ENCODE data around the gene MTHFD1. TPM values are rescaled to one million over a fixed set of nuclear protein-coding genes. Genes with fewer than 3 reads are reported as not detected.
A peak's percentile ranks its signal among the peaks of the same experiment; 100 is the strongest.

Gene MTHFD1
- polyA plus RNA-seq, 3 donors = 11.8 to 21.3 (median 14.3) TPM

DNA sequence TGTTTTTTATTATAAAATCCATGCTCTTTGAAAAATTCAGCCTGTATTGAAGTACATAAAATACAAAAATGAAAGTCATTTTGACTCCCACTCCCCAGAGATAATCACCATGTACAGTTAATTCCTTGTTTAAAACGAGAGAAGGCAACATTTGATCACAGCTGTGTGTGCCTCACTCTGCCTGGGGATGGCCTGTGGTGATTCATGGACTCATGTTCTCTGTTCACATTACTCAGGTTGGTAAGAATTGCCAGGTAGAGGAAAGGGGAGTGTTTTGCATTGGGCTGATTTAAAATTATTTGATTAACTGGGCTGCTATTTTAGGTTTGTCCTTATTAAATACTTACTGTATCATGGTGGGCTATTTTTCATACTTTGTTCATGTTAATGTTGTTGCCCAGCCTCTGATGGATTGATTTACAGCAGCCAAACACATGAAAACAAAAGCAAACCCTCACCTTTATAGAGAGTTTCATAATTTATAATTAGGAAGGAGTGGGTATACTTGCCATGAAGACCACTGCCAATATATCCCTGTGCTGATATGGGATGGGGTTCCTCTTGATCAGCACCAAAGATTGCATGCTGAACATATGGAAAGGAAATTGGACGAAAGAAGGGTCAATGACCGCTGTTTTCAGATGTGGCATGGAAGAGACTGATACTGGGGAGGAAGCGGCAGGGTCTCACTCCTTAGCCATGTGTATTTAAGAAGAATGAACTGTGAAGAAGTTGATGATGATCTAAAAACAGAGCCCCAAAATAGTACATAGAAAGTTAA lies 119.4 kb downstream of the MTHFD1 start:
- H3K79me2 ChIP-seq (ENCODE audit: insufficient read depth, low read length) = peaks cover 84% of the 10 kb centered on the region
- H3K4me3 ChIP-seq (replicated peaks in 1 of 3; ENCODE audit: low read depth in 2 of 3, low read length in 3 of 3) = peak overlapping the region in 1 of 3 experiments; percentile 87
- peaks cover 61 to 82% of the 10 kb centered on the region in 2 donors for H3K4me1 ChIP-seq (ENCODE audit: control insufficient read depth in 1 of 2, insufficient read depth in 2 of 2, low read length in 2 of 2)
- no peaks in the 10 kb centered on the region for H3K9me3 Mint-ChIP-seq
- peak in 1 of 3 donors; percentile 50 for DNase-seq
- H3K27ac ChIP-seq (ENCODE audit: low read depth in 1 of 2, low read length in 2 of 2) = peak overlapping the region in 1 of 2 donors; percentile 67
- H3K27me3 ChIP-seq (ENCODE audit: control insufficient read depth in 2 of 2, insufficient read depth in 2 of 2, low read length in 2 of 2) = no peaks in the 10 kb centered on the region
- H3K9ac ChIP-seq (ENCODE audit: insufficient read depth, low read length, poor library complexity, severe bottlenecking) = no peak overlapping the region
- TF ChIP-seq, protein P1, sequence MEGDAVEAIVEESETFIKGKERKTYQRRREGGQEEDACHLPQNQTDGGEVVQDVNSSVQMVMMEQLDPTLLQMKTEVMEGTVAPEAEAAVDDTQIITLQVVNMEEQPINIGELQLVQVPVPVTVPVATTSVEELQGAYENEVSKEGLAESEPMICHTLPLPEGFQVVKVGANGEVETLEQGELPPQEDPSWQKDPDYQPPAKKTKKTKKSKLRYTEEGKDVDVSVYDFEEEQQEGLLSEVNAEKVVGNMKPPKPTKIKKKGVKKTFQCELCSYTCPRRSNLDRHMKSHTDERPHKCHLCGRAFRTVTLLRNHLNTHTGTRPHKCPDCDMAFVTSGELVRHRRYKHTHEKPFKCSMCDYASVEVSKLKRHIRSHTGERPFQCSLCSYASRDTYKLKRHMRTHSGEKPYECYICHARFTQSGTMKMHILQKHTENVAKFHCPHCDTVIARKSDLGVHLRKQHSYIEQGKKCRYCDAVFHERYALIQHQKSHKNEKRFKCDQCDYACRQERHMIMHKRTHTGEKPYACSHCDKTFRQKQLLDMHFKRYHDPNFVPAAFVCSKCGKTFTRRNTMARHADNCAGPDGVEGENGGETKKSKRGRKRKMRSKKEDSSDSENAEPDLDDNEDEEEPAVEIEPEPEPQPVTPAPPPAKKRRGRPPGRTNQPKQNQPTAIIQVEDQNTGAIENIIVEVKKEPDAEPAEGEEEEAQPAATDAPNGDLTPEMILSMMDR (IDR thresholded peaks at IDR 0.05) = no peak
- 33% methylated on average over 1 of the region's 4 CpGs for WGBS (ENCODE audit: insufficient coverage)
- H3K4me3 Mint-ChIP-seq = no peak overlapping the region
- no peaks in the 10 kb centered on the region for H3K36me3 ChIP-seq (replicated peaks in 1 of 2; ENCODE audit: control insufficient read depth in 1 of 2, insufficient read depth in 2 of 2, low read length in 2 of 2)
- H4K20me1 ChIP-seq (ENCODE audit: insufficient read depth, low read length) = peaks cover 76% of the 10 kb centered on the region
- H3K27me3 Mint-ChIP-seq (ENCODE audit: low read depth in 3 of 3) = peaks cover 0 to 2% (median 2%) of the 10 kb centered on the region in 3 donors
- intact Hi-C loops (cut with micrococcal nuclease) = loop anchor here (2.0 to 10.0 kb wide), 3 partner anchors 35 to 147 kb away; partner anchors contain the start of genes HSPA2 (in 1 of the 2) and MTHFD1 (in 1 of the 2)
- no peaks in the 10 kb centered on the region for H3K36me3 Mint-ChIP-seq
- no peak overlapping the region for H2AFZ ChIP-seq (ENCODE audit: insufficient read depth, low read depth, low read length, poor library complexity, severe bottlenecking)
- H3K9me3 ChIP-seq (replicated peaks in 1 of 2; ENCODE audit: control insufficient read depth in 1 of 2, insufficient read depth in 1 of 2, low read length in 2 of 2) = no peaks in the 10 kb centered on the region
- peaks cover 70% of the 10 kb centered on the region for H3K4me1 Mint-ChIP-seq
- H3K27ac Mint-ChIP-seq = peak overlapping the region in 5 of 7 donors; percentile 61 to 97 (median 72)
- H3K4me2 ChIP-seq (replicated peaks; ENCODE audit: extremely low read depth, low read length, poor library complexity, severe bottlenecking) = peak overlapping the region; percentile 91

DNA sequence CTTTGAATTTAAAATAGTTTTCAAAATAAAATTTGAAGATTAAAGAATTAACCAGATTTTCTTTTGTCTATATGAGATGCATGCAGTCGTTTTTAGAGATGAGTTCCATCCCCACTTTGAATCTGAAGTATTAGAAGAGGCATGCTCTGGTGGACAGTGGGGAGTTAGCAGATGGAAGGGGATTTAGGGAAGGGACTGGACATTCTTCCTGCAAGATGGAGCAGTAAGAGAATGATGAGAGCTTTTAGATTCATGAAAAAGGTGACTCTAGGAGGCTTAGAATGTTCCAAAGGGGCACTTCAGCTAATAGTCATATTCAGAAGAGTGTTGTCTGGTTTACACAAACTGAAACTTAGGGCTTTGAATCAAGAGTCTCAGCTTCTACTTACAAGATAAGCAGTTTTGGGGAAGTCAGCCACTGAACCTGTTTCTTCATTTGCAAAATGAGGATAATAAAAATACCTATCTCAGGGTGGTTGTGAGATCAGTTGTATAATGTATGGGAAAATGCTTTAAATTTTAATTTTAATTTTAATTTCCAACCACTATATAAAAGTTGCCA lies 120.1 kb downstream of the MTHFD1 start:
- no peaks in the 10 kb centered on the region for H3K27me3 ChIP-seq (ENCODE audit: control insufficient read depth in 2 of 2, insufficient read depth in 2 of 2, low read length in 2 of 2)
- Mint-ChIP-seq H3K4me3 (peak overlapping the region; percentile 35 to 47), H3K36me3 (no peaks in the 10 kb centered on the region), H3K27me3 (ENCODE audit: low read depth in 3 of 3) (peaks cover 0 to 2% (median 2%) of the 10 kb centered on the region in 3 donors), H3K27ac (peak overlapping the region in 5 of 7 donors; percentile 47 to 85 (median 69)), H3K4me1 (peaks cover 66% of the 10 kb centered on the region), H3K9me3 (no peaks in the 10 kb centered on the region)
- peaks cover 57 to 75% of the 10 kb centered on the region in 2 donors for H3K4me1 ChIP-seq (ENCODE audit: control insufficient read depth in 1 of 2, insufficient read depth in 2 of 2, low read length in 2 of 2)
- DNase-seq = peak in 2 of 3 donors; percentile 11 to 28
- no peak overlapping the region for H3K27ac ChIP-seq (ENCODE audit: low read depth in 1 of 2, low read length in 2 of 2)
- no peak overlapping the region for H2AFZ ChIP-seq (ENCODE audit: insufficient read depth, low read depth, low read length, poor library complexity, severe bottlenecking)
- no peaks in the 10 kb centered on the region for H3K9me3 ChIP-seq (replicated peaks in 1 of 2; ENCODE audit: control insufficient read depth in 1 of 2, insufficient read depth in 1 of 2, low read length in 2 of 2)
- intact Hi-C loops (cut with micrococcal nuclease) = loop anchor here (5.0 to 10.0 kb wide), 2 partner anchors 34 to 147 kb away; partner anchors contain the start of gene HSPA2 (in 1 of the 2)
- 36% methylated on average over 1 of the region's 1 CpG for WGBS (ENCODE audit: insufficient coverage)
- H3K36me3 ChIP-seq (replicated peaks in 1 of 2; ENCODE audit: control insufficient read depth in 1 of 2, insufficient read depth in 2 of 2, low read length in 2 of 2) = no peaks in the 10 kb centered on the region
- no peak overlapping the region for H3K9ac ChIP-seq (ENCODE audit: insufficient read depth, low read length, poor library complexity, severe bottlenecking)
- H3K4me2 ChIP-seq (replicated peaks; ENCODE audit: extremely low read depth, low read length, poor library complexity, severe bottlenecking) = peak overlapping the region; percentile 2
- TF ChIP-seq, protein P1 (IDR thresholded peaks at IDR 0.05) = no peak
- H3K4me3 ChIP-seq (replicated peaks in 1 of 3; ENCODE audit: low read depth in 2 of 3, low read length in 3 of 3) = no peak overlapping the region
- peaks cover 85% of the 10 kb centered on the region for H3K79me2 ChIP-seq (ENCODE audit: insufficient read depth, low read length)
- peaks cover 83% of the 10 kb centered on the region for H4K20me1 ChIP-seq (ENCODE audit: insufficient read depth, low read length)

Data from CD14-positive monocyte (primary cell).